Stimulated activated CD8-positive, alpha-beta memory T cell treated with anti-CD3 and anti-CD28 coated beads, Interleukin-4, amount 100 ng/mL, for 24 hours (primary cell): Measurements from ENCODE around the gene DAPK2.

Experiments
- DNase-seq: peaks from one replicate; pipeline ENCODE4 v3.0.0-alpha.2; 2020; ENCODE audit warnings: low read depth

The DAPK2 gene

GRCh38 chr15:63870487-63871209 is 175.6 kb downstream of the DAPK2 start:
- DNase-seq, result no peak

GRCh38 chr15:63870043-63870394 is 176.3 kb downstream of the DAPK2 start:
- DNase-seq, result no peak

DNA sequence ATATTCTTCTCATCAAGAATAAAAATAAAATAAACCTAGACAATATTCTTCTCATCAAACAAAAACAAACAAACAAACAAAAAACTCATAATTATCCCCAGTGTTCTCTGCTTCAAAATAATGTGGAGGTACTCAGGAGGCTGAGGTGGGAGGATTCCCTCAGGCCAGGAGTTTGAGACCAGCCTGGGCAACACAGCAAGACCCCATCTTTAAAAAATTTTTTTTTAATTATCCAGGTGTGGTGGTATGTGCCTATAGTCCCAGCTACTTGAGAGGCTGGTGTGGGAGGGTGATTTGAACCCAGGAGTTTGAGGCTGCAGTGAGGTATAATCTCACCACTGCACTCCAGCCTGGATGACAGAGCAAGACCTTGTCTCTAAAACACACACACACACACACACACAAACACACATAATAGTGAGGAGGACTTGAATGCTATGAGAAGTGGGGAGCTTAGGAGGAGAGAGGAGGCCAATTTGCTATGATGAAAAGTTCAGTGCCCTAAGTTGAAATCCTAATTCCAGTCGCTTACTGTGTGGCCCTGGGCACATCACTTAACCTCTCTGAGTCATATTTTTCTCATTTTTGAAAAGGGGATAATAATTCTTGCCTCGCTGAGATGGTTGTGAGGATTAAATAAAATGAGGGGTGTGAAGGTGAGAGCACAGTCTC is 176.8 kb downstream of the DAPK2 start:
- DNase-seq, result no peak

DNA sequence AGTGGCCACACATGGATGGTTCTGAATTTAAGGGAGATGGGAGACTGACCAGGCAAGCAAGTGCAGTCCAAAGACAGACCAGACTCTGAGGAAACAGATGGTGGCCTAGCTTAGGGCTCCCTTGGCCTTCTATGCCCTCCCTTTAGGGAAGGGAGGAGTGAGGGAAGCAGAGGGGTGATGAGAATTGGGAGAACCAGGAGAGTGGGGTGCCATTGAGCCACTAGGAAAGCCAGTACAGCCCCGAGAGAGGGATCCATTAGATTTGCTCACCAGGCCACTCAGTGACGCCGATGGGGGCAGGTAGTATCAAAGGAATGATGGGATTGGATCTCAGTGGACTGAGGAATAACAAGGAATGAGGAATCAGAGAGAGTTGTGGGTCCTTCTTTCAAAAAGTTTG is 182.1 kb downstream of the DAPK2 start:
- DNase-seq, result no peak

GRCh38 chr15:63861946-63862517 is 184.3 kb downstream of the DAPK2 start:
- DNase-seq, result no peak

GRCh38 chr15:63860555-63860954 is 185.7 kb downstream of the DAPK2 start:
- no peak for DNase-seq

DNA sequence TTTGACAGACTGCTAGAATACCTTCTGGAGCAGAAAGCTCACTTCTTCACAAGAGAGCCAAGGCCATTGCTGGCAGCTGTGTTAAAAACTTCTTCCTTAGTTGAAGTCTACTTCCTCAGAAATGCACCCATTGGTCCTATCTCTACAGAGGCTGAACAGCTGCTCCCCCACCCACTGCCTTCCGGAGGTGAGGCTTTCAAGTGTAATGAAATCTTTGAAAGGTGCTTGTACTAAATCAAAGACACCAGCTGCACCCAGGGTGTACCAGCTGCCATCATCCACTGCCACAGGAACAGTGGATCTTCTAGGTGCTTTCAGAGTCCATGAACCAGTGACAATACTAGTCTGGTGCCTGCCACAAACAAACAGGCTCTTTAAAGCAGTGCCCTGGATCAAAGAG is 186.1 kb downstream of the DAPK2 start:
- DNase-seq, result peak; percentile 26

GRCh38 chr15:63858881-63859280 is 187.4 kb downstream of the DAPK2 start:
- DNase-seq, result no peak

GRCh38 chr15:63858448-63858847 is 187.8 kb downstream of the DAPK2 start:
- no peak for DNase-seq

DNA sequence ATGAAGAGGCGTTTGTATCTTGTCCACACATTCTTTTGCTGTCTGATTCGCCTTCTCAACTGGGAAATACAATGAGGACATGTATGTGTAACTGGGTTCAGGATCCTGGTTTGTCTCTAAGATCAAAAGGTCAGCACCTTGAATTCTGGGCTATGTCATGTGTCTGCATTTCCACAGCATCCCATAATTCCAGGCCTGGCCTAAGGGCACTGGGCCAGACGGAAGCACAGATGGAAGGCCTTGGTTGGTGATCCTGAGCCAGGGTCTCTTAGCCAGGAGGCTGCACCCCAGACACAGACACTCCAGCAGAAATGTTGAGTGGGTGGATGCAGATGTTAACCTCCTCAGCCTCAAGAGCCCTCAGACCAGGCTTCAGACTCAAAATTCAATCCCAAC is 188.8 kb downstream of the DAPK2 start:
- DNase-seq, result no peak
